Neural progenitor cell (in vitro differentiated cells): ENCODE results near the gene RTN1. TPM values are rescaled to one million over a fixed set of nuclear protein-coding genes. Genes with fewer than 3 reads are reported as not detected.
"Not testable (repeated sequence)": the region's sequence is repeated elsewhere in the genome, so short reads cannot be mapped to it uniquely, and the experiment has no call there.

Experiments used
- DNase-seq: peaks from one replicate; pipeline ENCODE4 v3.0.0-alpha.2; 2016; ENCODE audit warnings: low spot score
- H2AFZ ChIP-seq: fragments of 200-600 bp; sonication (generic); replicated peaks from 2 replicates; pipeline ENCODE4 v1.6.1; 2016; ENCODE audit warnings: antibody characterized with exemption
- H3F3A ChIP-seq: fragments of 200-600 bp; sonication (generic); 2 replicates; pipeline ENCODE4 v1.6.1; 2016; ENCODE audit warnings: antibody characterized with exemption, low read depth
- H3K27ac ChIP-seq: fragments of 200-600 bp; sonication (generic); 2 replicates; pipeline ENCODE4 v1.5.1; 2016; ENCODE audit warnings: mild to moderate bottlenecking
- H3K27me3 ChIP-seq: fragments of 200-600 bp; sonication (generic); 2 replicates; pipeline ENCODE4 v1.6.1; 2016; ENCODE audit warnings: mild to moderate bottlenecking, moderate library complexity
- H3K36me3 ChIP-seq: fragments of 200-600 bp; sonication (generic); 2 replicates; pipeline ENCODE4 v1.5.1; 2016
- H3K4me1 ChIP-seq: fragments of 200-600 bp; sonication (generic); 2 replicates; pipeline ENCODE4 v1.6.1; 2016; ENCODE audit warnings: mixed run types
- H3K4me2 ChIP-seq: fragments of 200-600 bp; sonication (generic); 2 replicates; pipeline ENCODE4 v1.6.1; 2016
- H3K4me3 ChIP-seq: fragments of 200-600 bp; sonication (generic); 2 replicates; pipeline ENCODE4 v1.5.1; 2016
- H3K79me2 ChIP-seq: fragments of 200-600 bp; sonication (generic); 2 replicates; pipeline ENCODE4 v1.6.1; 2016; ENCODE audit warnings: low read depth
- H3K9ac ChIP-seq: fragments of 200-600 bp; sonication (generic); 2 replicates; pipeline ENCODE4 v1.6.1; 2016
- H3K9me3 ChIP-seq: fragments of 200-600 bp; sonication (generic); 2 replicates; pipeline ENCODE4 v1.5.1; 2016; ENCODE audit warnings: low read depth
- H4K20me1 ChIP-seq: fragments of 200-600 bp; sonication (generic); 2 replicates; pipeline ENCODE4 v1.6.1; 2016; ENCODE audit warnings: low read depth
- H3K27ac Mint-ChIP-seq: 3 replicates; pipeline ENCODE4 v1.8.0; 2021; ENCODE audit warnings: mixed read lengths
- H3K27me3 Mint-ChIP-seq: 2 replicates; pipeline ENCODE4 v1.8.0; 2022; ENCODE audit warnings: low read depth, mild to moderate bottlenecking, inconsistent platforms, moderate library complexity, mixed read lengths; ENCODE audit not compliant: insufficient read depth
- H3K36me3 Mint-ChIP-seq: 3 replicates; pipeline ENCODE4 v1.8.0; 2021; ENCODE audit warnings: mixed read lengths
- H3K4me1 Mint-ChIP-seq: 3 replicates; pipeline ENCODE4 v1.8.0; 2021; ENCODE audit warnings: mixed read lengths
- H3K4me3 Mint-ChIP-seq: 3 replicates; pipeline ENCODE4 v1.8.0; 2021; ENCODE audit warnings: mild to moderate bottlenecking, moderate library complexity, mixed read lengths
- H3K9me3 Mint-ChIP-seq: 3 replicates; pipeline ENCODE4 v1.8.0; 2020; ENCODE audit warnings: mixed read lengths
- CTCF ChIP-seq: fragments of 200-600 bp; sonication (generic); IDR thresholded peaks from 2 replicates; pipeline ENCODE4 v1.5.1; 2017; ENCODE audit warnings: antibody characterized with exemption, mild to moderate bottlenecking
- EZH2 ChIP-seq: fragments of 200-600 bp; sonication (generic); IDR thresholded peaks from 2 replicates; pipeline ENCODE4 v1.6.1; 2017; ENCODE audit warnings: antibody characterized with exemption, mild to moderate bottlenecking, moderate library complexity
- EZH2phosphoT487 ChIP-seq: fragments of 200-600 bp; sonication (generic); IDR thresholded peaks from 2 replicates; pipeline ENCODE4 v1.6.1; 2017; ENCODE audit warnings: antibody characterized with exemption
- total RNA-seq: library from RNA; depleted of rRNA; stranded (reverse); fragments of >200 nt; gene quantifications from 2 replicates; pipeline ENCODE4 v1.2.3, GENCODE V29; 2015; ENCODE audit warnings: low replicate concordance

Gene RTN1
- total RNA-seq, 1 donor from 2014 or later = 7.7 TPM

- Histone ChIP-seq H4K20me1 (no peaks in the 10 kb centered on the region), H3K9me3 (no peaks in the 10 kb centered on the region), H3K36me3 (no peaks in the 10 kb centered on the region), H3K27ac (no peak overlapping the region), H3K4me1 (no peaks in the 10 kb centered on the region), H3K27me3 (no peaks in the 10 kb centered on the region), H3K9ac (no peak overlapping the region), H3K4me3 (no peak overlapping the region), H3K4me2 (no peak overlapping the region), H3K79me2 (no peaks in the 10 kb centered on the region), H2AFZ (no peak overlapping the region), H3F3A (no peaks in the 10 kb centered on the region)
- Mint-ChIP-seq H3K27ac (no peak overlapping the region), H3K27me3 (peaks cover 2% of the 10 kb centered on the region), H3K9me3 (peaks cover 20% of the 10 kb centered on the region), H3K4me1 (no peaks in the 10 kb centered on the region), H3K4me3 (no peak overlapping the region), H3K36me3 (no peaks in the 10 kb centered on the region)
- no peak for TF ChIP-seq EZH2phosphoT487
- no peak for TF ChIP-seq CTCF
- TF ChIP-seq EZH2 = no peak
- DNase-seq = no peak
Measured at GRCh38 chr14:59657769-59658168, 212.8 kb downstream of the RTN1 start.

GRCh38 chr14:59656473-59656872 is 214.1 kb downstream of the RTN1 start:
- no peaks in the 10 kb centered on the region for H3K4me1 ChIP-seq
- Mint-ChIP-seq H3K9me3 (peaks cover 20% of the 10 kb centered on the region), H3K4me1 (no peaks in the 10 kb centered on the region), H3K27ac (no peak overlapping the region), H3K27me3 (peaks cover 2% of the 10 kb centered on the region), H3K4me3 (no peak overlapping the region), H3K36me3 (no peaks in the 10 kb centered on the region)
- no peak for DNase-seq
- no peaks in the 10 kb centered on the region for H3K27me3 ChIP-seq
- no peak overlapping the region for H3K27ac ChIP-seq
- TF ChIP-seq CTCF (no peak), EZH2phosphoT487 (no peak), EZH2 (no peak)
- H3F3A ChIP-seq = no peaks in the 10 kb centered on the region
- no peak overlapping the region for H3K4me2 ChIP-seq
- H2AFZ ChIP-seq = no peak overlapping the region
- no peak overlapping the region for H3K4me3 ChIP-seq
- no peaks in the 10 kb centered on the region for H3K36me3 ChIP-seq
- no peaks in the 10 kb centered on the region for H3K79me2 ChIP-seq
- no peaks in the 10 kb centered on the region for H4K20me1 ChIP-seq
- H3K9me3 ChIP-seq = no peaks in the 10 kb centered on the region
- H3K9ac ChIP-seq = no peak overlapping the region

- H3K4me1 Mint-ChIP-seq, H3K4me3 ChIP-seq, H3K27ac ChIP-seq, H3K4me1 ChIP-seq, H3K27me3 ChIP-seq, H2AFZ ChIP-seq, H4K20me1 ChIP-seq, H3K9me3 ChIP-seq, H3K79me2 ChIP-seq, H3K27ac Mint-ChIP-seq, H3K27me3 Mint-ChIP-seq, H3F3A ChIP-seq, DNase-seq, H3K4me3 Mint-ChIP-seq, H3K36me3 ChIP-seq, H3K4me2 ChIP-seq, H3K36me3 Mint-ChIP-seq, H3K9ac ChIP-seq: not testable (repeated sequence)
- H3K9me3 Mint-ChIP-seq = peaks cover 13% of the 10 kb centered on the region
Measured at GRCh38 chr14:59654131-59654530, 216.4 kb downstream of the RTN1 start.

GRCh38 chr14:59646832-59647231 is 223.7 kb downstream of the RTN1 start:
- not testable (repeated sequence) for H3K4me3 ChIP-seq, H3K4me3 Mint-ChIP-seq, H3F3A ChIP-seq, H3K27me3 ChIP-seq, H3K9ac ChIP-seq, H3K4me2 ChIP-seq, DNase-seq, H3K79me2 ChIP-seq, H3K36me3 ChIP-seq, H3K36me3 Mint-ChIP-seq, H2AFZ ChIP-seq, H4K20me1 ChIP-seq, H3K4me1 ChIP-seq, H3K27me3 Mint-ChIP-seq, H3K27ac ChIP-seq, H3K27ac Mint-ChIP-seq, H3K4me1 Mint-ChIP-seq
- peaks cover 11% of the 10 kb centered on the region for H3K9me3 ChIP-seq
- H3K9me3 Mint-ChIP-seq = peaks cover 41% of the 10 kb centered on the region
